ENCODE measurements around the gene PLCG2.
"Not testable (repeated sequence)": the region's sequence is repeated elsewhere in the genome, so short reads cannot be mapped to it uniquely, and the experiment has no call there.

The PLCG2 gene

DNA sequence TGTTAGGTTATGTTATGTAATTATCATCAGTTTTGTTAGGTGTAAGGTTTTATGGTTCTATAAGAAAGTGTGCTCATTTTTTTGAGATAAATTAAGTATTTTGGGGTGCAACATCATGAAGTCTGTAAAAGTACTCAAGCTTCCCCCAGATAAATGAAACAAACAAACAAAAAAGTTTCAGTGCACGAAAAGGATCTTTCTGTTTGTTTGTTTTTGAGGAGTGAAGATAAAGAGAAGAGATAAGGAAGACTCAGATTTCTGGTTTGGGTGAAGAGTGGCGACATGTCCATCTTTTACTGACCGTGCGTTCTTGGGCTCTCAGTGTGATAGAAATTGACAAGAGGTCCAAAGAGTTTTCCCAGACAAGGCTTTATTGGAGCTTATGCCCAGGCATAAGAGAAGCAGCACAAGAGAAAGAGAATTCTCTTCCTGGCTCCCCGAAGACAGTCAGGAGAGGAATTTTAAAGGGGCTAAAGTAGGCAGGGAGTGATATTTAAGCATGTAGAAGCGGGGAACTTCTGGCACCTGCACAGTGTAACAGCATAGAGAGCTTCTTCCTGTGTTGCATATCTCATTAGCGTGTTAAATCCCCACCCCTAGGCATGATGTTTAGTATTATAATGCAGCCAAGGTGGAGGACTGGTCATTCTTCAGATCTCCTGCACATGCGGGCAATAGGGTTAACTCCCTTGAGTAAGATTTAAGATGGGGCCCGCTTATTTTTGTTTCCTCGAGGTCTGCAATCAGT, 71.3 kb downstream of the PLCG2 start:
- DNase-seq: no peak

DNA sequence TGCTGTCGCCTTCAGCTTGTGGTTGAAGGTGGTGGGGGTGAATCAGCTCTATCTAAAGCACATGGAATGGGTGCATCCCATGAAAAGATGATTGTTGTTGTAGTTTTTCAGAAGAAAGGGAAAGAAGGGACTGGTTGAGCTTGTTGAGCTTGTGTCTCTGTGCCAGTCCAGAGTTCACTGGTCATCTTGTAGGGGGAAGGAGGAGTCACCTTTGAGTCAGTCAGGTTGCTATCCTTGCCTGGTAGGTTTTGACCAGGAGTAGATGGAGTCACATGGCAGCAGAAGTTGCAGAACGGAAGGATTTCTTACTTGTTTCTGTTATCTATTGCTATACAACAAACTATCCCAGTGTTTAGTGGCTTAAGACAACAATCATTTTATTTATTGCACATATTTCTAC, 73.3 kb downstream of the PLCG2 start:
- no peak for DNase-seq

DNA sequence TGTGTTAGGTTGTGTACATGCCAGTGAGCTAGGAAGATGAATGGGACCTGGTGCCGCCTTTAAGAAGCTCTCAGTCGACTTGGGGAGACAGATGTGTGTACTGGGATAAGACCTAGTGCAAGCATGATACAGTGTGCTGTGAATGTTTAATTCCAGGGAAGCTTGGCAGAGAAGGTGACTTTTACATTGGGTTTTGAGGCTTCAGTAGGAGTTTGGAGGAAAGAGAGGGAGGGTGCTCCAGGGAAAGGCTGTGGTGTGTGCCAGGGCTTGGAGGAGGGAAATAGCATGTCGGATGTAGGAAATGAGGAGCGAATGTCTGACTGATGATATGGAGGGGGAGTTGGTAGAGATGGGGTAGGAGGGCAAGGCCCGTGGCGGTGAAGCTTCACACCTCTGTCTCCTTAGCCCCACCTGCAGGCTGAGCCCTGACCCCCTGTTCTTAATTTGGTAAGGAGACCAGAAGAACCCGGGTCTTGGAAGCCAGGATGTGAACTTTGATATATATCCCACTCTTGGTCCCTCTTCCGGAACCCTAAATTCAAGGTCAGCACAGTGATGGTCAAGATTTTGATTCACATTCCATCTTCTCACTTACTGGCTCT, 76.6 kb downstream of the PLCG2 start:
- DNase-seq: no peak

DNA sequence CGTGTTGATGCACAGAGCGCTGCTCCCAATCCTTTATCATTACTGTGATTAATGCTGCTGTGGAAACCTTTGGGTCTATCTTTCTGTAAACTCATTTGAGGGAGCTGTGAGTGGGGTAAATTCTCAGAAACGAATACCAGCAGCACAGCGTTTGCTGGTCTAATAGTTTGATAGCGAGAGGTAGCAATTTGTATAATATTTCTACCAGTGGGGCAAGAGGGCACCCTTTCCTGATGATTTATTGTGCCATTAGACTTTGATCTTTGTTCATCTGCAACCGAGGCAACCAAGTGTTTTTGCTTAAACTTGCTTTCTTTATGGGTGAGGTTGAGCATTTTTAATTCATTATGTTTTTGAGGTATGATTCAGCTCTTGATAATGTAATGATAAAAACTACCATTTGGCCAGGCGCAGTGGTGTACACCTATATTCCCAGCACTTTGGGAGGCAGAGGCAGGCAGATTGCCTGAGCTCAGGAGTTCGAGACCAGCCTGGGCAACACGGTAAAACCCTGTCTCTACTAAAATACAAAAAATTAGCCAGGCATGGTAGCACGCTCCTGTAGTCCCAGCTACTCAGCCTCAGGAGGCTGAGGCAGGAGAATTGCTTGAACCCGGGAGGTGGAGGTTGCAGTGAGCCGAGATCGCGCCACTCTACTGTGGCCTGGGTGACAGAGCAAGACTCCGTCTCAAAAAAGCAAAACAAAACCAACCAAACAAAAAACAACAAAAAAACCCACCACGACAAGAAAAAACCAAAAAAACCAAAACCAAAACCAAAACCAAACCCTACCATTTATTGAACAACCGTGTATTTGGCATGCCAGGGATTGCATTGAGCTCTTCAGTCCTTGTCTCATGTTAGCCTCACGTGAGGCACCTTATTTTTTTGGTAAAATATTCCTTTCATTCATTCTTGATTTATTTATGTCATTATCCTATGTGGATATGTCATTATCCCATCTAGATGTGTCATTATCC, 81.5 kb downstream of the PLCG2 start:
- DNase-seq: no peak

DNA sequence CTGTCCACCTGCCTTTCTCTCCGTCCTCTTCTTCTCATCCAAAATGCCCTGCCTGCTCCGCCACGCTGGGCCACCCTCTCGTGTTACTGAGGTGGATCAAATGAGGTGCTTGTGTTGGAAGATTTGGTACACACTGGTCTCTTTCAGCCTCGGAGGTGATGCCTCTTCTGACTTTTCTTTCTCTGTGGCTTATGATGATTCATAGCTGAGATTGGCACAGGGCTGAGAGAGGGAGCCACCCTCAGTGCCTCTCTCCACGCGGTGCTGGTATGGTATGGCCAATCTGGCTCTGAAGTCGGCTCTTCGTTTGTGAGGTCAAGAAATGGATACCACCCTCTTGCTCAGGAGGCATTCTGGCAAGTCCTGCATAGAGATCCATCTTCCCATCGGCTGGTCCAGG, 82.4 kb downstream of the PLCG2 start:
- DNase-seq: no peak

DNA sequence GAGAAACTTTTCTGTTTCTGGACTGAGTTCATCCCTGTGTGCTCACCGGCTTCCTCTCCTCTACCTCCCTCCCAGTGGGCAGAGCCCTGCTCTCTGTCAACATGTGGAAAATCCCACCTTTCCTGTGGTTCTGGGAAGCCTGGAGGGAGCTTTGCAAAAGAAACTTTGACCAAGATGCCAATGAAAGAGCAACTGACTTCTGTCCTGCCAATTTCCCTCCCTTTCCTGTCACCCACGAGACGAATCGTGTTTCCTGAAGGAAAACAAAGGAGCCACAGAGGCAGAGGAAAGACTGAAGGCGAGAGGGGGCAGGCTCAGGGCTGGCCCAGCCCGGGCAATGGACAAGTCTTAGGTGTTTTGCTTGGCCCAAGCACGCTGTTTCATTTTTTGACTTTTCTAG, 82.8 kb downstream of the PLCG2 start:
- DNase-seq: no peak

DNA sequence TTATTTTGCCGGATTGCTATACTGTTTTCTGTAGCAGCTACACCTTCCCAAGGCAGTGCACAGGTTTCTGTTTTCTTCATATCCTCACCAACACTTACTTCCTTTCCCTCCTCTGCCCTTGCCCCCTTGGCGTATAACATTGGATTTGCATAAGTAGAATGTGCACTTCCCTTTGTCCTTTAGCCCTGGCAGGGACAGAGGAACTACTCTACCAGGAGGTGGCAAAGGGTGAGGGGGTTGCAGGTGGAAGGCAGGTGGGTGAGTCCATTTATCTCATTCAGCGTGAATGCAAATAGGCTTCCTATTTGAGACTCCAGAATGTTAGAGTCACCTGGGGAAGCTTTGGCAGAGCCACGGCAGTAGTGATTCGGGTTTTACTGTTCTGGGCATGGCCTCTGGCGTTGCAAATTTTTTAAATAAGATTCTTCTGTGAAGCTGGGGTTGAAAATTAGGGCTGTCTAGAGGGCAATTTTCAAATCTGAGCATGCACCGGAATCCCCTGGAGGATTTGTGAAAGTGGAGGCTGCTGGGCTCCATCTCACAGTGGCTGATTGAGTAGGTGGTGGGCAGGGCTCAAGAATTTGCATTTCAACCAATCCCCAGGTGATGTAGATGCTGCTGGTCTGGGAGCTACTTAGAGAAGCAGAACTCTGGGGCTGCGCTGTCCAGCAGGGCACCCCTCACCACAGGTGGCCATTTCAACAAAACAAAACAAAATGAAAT, 84.7 kb downstream of the PLCG2 start:
- DNase-seq: no peak

DNA sequence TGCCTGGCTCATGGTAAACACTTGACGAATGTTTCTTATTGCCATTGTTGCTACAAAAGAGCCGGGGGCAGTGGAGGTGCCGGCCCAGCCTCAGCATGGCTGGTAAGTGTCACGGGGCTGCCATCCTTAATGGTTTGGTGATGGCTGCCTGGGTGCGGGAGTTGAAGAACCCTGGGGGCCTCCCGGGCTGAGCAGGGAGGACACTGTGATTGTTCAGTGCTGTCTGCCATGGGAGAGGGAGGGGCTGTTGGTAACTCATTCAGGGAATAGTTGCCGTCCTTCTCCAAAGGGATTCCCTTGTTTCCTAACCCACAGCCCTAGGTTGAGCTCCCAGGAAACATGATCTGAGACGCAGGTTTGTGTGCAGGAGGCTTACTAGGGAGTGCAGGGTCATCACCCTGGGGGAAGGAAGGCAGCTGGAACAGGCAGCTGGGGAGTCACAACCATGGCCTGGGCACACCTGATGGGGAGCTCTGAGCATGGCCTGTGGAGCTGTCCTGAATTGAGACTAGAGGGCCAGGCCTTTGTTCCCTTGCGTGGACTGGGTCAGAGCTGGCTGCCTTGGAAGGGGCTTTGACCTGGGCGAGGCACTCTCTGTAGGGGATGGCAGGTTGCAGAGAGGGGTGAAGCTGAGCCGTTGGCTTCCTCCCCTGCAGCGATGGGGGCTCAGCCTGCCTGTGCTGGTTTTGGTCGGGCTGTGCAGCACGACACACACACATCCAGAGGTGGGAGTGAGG, 85.7 kb downstream of the PLCG2 start:
- no peak for DNase-seq

DNA sequence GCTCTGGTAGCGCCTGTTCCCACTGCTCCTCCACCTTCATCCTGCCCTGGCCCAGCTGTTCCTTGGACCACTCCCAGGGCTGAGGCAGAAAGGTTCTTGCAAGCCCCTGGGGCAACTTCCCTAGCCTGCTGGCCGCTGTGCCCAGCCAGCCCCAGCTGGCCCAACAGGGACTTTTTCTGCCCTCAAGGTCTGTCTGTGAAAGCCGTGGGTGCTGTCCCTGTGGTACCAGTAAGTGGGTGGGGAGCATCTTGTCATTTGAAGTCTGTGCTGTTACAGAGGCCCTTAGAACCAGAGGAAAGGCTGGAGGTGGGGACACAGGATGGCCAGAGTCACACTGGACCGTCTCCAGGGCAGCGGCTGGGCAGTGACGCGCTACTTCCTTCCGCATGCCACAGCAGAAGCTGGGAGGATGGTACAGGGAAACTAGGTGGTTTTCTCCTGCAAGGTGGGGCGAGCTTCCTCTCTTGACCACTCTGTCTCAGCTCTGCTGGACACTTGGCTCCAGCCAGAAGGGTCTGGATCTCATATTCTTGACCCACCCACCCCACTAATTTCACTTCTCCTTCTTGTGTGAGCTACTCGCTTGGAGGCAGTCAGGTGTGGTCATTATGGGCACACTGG, 87.8 kb downstream of the PLCG2 start:
- no peak for DNase-seq

DNA sequence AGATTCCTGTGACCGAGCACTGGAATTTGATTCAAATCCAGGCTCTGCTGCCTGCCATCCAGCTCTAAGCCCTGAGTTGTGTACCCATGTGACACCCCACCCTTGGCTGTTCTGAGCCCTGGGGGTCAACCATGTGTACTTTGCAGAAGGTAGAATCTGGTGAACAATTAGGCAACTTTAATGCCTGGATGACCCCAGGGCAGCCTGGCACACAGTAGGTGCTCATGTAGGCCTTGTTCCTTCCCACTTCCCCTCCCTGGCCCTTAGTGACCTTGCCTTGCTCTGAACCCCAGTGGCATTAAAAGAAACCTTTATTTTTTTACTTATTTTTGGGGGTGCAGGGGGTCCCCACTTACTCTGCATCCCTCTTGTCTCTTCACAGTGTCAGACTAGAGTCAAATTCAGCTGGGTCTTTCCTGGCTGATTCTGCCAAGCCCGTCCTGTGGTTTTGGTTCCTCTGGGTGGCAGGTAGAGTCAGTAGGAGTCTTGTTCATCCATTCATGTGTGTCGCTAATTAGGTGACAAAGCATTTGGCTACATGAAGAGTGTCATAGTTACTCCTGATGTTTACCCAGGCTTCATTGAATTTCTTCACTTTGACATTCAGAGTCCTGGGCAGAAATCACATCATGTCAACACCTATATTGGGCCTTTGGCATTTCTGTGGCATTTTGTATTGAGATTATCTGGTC, 89.1 kb downstream of the PLCG2 start:
- DNase-seq: no peak

DNA sequence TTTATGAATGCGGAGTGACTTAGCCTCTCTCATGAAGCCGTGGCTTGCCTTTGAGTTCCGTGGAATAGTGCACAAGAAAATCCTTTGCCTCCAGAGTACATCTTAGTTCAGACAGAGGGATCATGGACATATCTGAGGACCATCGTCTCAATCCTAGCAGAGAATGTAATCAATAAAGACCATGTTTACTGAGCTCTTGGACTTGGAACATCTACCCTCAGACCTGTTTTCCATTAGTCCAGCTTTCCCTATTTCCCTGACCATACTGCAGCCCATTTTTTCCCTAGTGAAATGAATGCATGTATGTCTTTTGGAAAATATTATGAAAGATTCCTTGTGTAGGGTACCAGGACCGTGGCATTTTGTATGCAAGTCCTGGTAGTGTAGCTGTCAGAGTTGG, 90.2 kb downstream of the PLCG2 start:
- no peak for DNase-seq

DNA sequence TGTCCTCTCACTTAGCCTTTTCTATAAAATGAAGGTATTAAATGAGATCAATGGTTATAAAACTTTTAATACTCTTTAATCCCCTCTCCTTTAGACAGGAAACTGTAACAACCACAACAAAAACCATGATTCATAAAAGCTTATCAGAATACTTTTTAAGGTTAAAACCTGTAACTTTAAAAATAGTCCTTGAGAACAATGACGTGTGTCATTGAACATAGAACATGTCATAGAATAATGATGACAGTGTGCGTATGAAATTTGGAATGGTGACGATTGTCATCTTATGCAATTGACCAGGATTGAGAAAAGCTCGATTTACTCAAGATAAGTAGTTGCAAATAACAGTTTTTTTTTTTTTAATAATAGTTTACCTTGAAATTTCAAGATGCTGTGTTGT, 94.1 kb downstream of the PLCG2 start:
- no peak for DNase-seq

DNA sequence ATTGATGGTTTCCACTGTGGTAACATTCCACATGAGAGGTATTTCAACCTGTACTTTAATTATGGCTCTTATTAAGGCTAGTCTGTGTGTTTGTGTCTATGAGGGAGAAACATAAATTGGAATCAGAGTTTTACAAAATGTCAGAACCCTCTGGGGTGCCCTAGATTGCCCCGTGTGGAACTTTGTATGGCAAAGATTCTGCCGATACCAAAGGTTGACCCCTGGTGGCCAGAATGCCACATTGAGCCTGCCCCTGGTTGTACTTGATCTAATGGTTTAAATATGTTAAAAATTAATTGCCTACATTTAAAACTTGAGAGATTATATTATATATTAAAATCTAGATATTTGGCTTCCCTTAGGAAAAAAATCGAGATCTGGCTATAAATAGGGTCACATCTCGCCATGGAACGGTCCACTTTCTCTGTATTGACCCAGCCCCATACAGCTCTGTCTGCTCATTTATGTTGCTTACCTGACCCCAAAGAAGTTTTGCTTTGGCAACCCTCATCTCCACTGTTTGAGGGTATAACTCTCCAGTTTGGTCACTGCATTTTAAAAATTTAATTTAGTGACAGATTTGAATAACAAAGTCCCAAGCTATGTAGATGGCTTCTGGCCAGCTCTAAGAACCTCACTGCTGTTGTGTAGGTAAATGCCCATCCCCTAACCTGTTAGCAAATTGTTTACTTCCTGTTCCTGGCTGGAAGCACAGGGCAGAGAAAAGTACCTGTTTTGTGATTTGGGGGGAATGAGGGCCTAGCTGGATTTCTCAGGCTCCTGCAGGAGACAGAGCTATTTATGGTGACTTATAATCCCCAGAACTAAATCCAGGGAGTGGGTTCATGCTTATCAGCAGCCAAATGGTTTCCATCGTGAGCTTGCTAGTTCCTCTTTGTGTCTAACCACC, 95.0 kb downstream of the PLCG2 start:
- DNase-seq: peak; percentile 41

DNA sequence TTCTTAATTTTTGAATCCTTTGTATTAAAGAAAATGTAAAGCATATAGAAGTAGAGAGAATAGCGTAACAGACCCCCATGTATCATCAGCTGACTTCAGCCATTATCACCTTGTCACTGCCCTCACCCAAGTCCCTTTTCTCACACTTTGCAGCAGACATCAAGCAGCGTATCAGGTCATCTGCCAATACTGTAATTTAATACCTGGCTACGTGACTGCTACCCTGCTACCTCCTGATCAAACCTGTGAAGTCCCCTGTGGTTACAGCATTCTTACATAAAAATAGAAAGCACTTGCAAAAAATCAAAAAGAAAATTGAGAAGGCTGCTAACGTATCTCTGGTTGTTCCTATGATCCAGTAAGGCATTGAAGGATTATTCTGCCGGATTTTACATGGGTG, 96.4 kb downstream of the PLCG2 start:
- DNase-seq: no peak

DNA sequence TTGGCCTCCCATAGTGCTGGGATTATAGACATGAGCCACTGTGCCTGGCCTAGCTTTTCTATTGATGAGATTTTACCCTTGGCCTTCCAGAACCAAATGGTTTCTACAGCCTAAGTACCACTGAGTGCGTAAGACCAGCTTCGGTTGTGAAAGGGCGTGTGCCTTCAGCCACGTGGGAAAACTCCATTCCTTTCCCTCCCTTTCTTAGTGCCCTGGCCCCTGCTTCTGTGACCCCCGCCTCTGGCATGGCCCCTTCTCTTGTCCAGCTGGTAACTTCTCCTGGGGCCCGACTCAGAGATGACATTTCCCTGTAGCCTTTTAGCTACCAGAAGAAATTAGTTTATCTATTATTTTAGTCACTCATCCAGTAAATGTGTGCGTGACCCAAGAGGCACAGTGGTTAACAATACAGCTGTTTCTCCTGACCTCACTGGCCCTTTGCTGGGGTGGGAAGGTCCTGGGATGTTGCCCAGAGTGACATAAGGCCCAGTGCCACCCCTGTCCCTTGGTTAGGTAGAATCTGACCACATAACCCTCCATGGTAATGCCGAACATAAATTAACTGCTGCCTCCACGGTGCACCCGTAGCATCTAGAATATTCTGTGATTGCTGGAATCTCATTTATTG, 97.3 kb downstream of the PLCG2 start:
- DNase-seq: no peak

DNA sequence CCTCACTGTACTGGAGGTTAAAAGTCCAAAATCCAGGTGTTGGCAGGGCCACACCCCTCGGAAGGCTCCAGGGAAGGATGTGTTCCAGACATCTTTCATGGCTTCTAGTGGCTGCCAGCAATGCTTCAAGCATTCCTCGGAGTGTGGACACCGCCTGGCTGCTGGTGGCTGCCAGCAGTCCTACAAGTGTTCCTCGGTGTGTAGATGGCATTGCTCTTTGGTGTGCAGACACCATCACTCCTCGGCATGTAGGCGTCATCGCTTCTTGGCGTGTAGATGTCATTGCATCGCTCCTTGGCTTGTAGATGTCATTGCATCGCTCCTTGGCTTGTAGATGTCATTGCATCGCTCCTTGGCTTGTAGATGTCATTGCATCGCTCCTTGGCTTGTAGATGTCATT, 98.4 kb downstream of the PLCG2 start:
- DNase-seq: not testable (repeated sequence)

DNA sequence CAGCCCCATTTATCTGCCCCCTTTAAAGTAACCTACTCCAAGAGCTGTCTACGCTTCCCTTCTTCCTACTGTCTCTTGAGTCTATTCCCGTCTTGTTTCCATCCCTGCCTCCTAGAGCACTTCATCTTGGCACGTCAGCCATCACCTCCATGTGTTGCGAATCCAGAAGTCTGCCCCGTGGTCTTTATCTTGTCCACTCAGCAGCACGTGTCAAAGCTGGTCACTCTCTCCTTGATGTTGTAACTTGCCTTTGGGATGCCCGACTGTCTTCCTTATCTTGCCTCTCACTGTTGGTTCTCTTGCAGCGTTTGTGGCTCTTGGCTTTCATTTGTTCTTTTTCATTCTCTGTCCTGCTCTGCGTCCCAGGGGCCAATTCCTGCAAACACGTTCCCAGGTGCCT, 99.4 kb downstream of the PLCG2 start:
- DNase-seq: no peak

DNA sequence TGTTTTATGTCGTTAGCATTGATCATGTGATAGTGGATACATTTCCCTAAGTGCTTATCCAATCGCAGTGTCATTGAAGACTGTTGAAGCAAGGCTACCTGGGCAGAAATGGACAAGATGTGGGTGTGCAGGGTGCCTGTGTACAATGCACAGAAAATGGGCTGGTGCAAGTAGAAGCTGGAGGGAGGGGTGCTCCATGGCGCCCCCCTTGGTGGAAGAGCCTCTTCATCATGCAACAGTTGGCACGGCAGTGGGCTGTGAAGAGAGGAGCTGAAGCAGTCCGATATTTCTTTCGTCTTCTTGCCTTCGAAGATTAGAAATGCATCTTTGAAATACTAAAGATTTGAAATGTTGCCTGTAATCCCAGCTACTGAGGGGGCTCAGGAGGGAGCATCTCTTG, 100.5 kb downstream of the PLCG2 start:
- DNase-seq: no peak

DNA sequence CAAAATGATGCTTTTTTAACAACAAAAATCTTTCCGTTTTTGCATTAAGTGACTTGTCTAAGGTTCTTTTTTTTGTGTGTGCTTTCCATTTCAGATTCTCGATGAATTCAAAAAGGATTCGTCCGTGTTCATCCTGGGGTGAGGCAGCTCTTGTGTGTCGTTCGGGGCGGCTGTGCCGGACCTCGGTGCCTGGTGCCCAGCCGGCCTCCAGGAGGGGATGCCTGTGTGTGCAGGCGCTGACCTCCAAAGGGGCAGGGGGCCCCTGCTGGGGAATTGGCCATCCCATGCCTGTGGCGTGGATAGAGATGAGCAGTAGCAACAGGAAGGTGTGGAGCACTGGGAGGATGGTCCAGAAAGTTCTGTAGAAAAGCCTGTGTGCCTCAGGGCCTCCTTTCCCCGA, 101.7 kb downstream of the PLCG2 start:
- no peak for DNase-seq

DNA sequence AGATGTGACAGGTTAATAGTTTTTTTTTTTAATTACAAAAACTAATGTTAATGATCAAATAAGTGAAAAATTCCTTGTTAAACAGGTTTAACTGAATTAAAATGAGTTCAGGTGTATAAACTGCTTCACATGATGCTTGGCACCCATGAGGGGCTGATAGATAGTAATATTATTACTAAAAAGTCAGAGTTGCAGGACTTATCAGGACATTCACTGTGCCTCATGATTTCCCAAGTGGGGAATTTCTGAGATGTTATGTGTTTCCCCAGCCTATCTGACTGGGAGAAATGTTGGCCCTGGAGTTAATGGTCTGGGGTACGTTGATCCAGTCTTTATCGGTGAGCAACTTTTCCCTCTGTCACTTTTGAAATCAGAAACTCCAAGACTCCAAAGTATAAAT, 102.1 kb downstream of the PLCG2 start:
- DNase-seq: no peak
